RWPE1 (cell line): ENCODE measurements around the gene NINJ2.

Experiments used
- CTCF ChIA-PET: fragments of 350-600 bp; sonication (Branson Sonifier 250); formaldehyde crosslinking; extraction: SDS; loops from one replicate; lab custom pipeline; 2021; lab: Yijun Ruan, JAX
- POLR2A ChIA-PET: fragments of 400-600 bp; formaldehyde crosslinking; extraction: SDS; loops from one replicate; lab custom pipeline; 2020; ENCODE audit warnings: antibody characterized with exemption; ENCODE audit not compliant: low non-redundant PET; lab: Yijun Ruan, JAX
- DNase-seq: peaks from one replicate; pipeline ENCODE4 v3.0.0; 2012; ENCODE audit warnings: low spot score
- H3K27ac ChIP-seq: fragments of 450-650 bp; 2 replicates; pipeline ENCODE4 v1.5.1; 2017
- CTCF ChIP-seq: fragments of 450-650 bp; conservative IDR thresholded peaks from 2 replicates; pipeline ENCODE4 v1.5.1; 2017; ENCODE audit warnings: low read depth, mild to moderate bottlenecking

Gene NINJ2

GRCh38 chr12:546265-546919, 116.9 kb downstream of the NINJ2 start:
- ChIA-PET CTCF (interaction anchor here (0.6 to 2.7 kb wide), 11 partner anchors 8 to 242 kb away, joined by 3 to 42 read pairs (median 5); no protein-coding TSS in a partner anchor), POLR2A (no interaction called here)
- H3K27ac ChIP-seq: no peak overlapping the region
- DNase-seq: no peak
- TF ChIP-seq CTCF: no peak

- ChIA-PET CTCF (no interaction called here), POLR2A (no interaction called here)
- no peak overlapping the region for H3K27ac ChIP-seq
- no peak for TF ChIP-seq CTCF
- no peak for DNase-seq
Observed at GRCh38 chr12:545835-546234, 117.4 kb downstream of the NINJ2 start.

- no peak for DNase-seq
- no peak for TF ChIP-seq CTCF
- ChIA-PET POLR2A (no interaction called here), CTCF (interaction anchor here (0.6 to 3.1 kb wide), 3 partner anchors 92 to 307 kb away, joined by 3 to 17 read pairs (median 4); no protein-coding TSS in a partner anchor)
- H3K27ac ChIP-seq: no peak overlapping the region
Observed at GRCh38 chr12:544941-545635, 118.2 kb downstream of the NINJ2 start.

GRCh38 chr12:544142-544541, 119.1 kb downstream of the NINJ2 start:
- POLR2A ChIA-PET: no interaction called here
- H3K27ac ChIP-seq: no peak overlapping the region
- TF ChIP-seq CTCF: no peak
- no peak for DNase-seq
- CTCF ChIA-PET: interaction anchor here (0.6 to 3.1 kb wide), 3 partner anchors 92 to 306 kb away, joined by 3 to 17 read pairs (median 4); no protein-coding TSS in a partner anchor

- DNase-seq: no peak
- ChIA-PET POLR2A (no interaction called here), CTCF (interaction anchor here (0.6 to 3.1 kb wide), 3 partner anchors 80 to 205 kb away, joined by 3 to 17 read pairs (median 4); no protein-coding TSS in a partner anchor)
- TF ChIP-seq CTCF: no peak
- no peak overlapping the region for H3K27ac ChIP-seq
Observed at GRCh38 chr12:543114-543451, 120.2 kb downstream of the NINJ2 start.

- ChIA-PET POLR2A (no interaction called here), CTCF (interaction anchor here (0.6 to 3.1 kb wide), 4 partner anchors 40 to 206 kb away, joined by 3 to 17 read pairs (median 4); no protein-coding TSS in a partner anchor)
- no peak for DNase-seq
- no peak for TF ChIP-seq CTCF
- H3K27ac ChIP-seq: no peak overlapping the region
Observed at GRCh38 chr12:542395-543113, 120.7 kb downstream of the NINJ2 start.
